ENCODE results near the gene ADAM10.
A peak's percentile ranks its signal among the peaks of the same experiment; 100 is the strongest.

ADAM10 gene

DNA sequence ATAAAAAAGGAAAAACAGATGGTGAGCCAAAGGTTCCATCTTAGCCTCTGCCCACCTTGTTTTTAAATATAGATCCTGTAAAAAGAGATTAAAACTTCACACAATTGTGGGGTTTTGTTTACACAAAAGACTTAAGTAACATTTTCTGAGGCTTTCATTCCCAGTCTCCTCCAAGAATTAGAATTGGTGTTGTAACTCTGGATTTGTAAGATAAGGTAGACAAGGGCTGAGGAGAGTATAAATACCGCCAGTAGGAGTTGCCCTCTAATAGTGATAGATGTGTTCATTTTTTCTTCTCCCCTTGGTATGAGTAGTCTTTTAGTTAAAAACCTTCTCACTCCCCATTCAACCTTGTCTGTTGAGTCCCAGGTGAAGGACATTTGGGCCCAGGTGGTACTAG is 30.0 kb upstream of the ADAM10 start:
- TF ChIP-seq, protein P1, sequence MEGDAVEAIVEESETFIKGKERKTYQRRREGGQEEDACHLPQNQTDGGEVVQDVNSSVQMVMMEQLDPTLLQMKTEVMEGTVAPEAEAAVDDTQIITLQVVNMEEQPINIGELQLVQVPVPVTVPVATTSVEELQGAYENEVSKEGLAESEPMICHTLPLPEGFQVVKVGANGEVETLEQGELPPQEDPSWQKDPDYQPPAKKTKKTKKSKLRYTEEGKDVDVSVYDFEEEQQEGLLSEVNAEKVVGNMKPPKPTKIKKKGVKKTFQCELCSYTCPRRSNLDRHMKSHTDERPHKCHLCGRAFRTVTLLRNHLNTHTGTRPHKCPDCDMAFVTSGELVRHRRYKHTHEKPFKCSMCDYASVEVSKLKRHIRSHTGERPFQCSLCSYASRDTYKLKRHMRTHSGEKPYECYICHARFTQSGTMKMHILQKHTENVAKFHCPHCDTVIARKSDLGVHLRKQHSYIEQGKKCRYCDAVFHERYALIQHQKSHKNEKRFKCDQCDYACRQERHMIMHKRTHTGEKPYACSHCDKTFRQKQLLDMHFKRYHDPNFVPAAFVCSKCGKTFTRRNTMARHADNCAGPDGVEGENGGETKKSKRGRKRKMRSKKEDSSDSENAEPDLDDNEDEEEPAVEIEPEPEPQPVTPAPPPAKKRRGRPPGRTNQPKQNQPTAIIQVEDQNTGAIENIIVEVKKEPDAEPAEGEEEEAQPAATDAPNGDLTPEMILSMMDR (conservative IDR thresholded peaks at IDR 0.05; ENCODE audit: low read depth) = no peak
- CTCF ChIA-PET = interaction anchor here (0.5 kb wide), 1 partner anchor 32 kb away, joined by 4 read pairs; no protein-coding TSS in a partner anchor
- POLR2A ChIA-PET (ENCODE audit: low non-redundant PET) = no interaction called here
- no peak for DNase-seq (ENCODE audit: low spot score)
- H3K27ac ChIP-seq = no peak overlapping the region

- no peak overlapping the region for H3K27ac ChIP-seq
- ChIA-PET POLR2A (ENCODE audit: low non-redundant PET) (no interaction called here), CTCF (interaction anchor here (0.6 kb wide), 1 partner anchor 542 kb away, joined by 4 read pairs; no protein-coding TSS in a partner anchor)
- DNase-seq (ENCODE audit: low spot score) = no peak
- TF ChIP-seq, protein P1 (conservative IDR thresholded peaks at IDR 0.05; ENCODE audit: low read depth) = no peak
Measured at GRCh38 chr15:58777107-58777506, 27.6 kb upstream of the ADAM10 start.

GRCh38 chr15:58775402-58775801 is 25.9 kb upstream of the ADAM10 start:
- no peak for DNase-seq (ENCODE audit: low spot score)
- H3K27ac ChIP-seq = no peak overlapping the region
- ChIA-PET POLR2A (ENCODE audit: low non-redundant PET) (no interaction called here), CTCF (no interaction called here)
- TF ChIP-seq, protein P1 (conservative IDR thresholded peaks at IDR 0.05; ENCODE audit: low read depth) = no peak

GRCh38 chr15:58773024-58773423 is 23.5 kb upstream of the ADAM10 start:
- POLR2A ChIA-PET (ENCODE audit: low non-redundant PET) = no interaction called here
- no peak for DNase-seq (ENCODE audit: low spot score)
- TF ChIP-seq, protein P1 (conservative IDR thresholded peaks at IDR 0.05; ENCODE audit: low read depth) = no peak
- CTCF ChIA-PET = interaction anchor here (1.2 kb wide), 1 partner anchor 51 kb away, joined by 4 read pairs; no protein-coding TSS in a partner anchor
- H3K27ac ChIP-seq = no peak overlapping the region

GRCh38 chr15:58771621-58772250 is 22.2 kb upstream of the ADAM10 start:
- ChIA-PET POLR2A (ENCODE audit: low non-redundant PET) (interaction anchor here (0.7 to 1.5 kb wide), 6 partner anchors 16 to 544 kb away, joined by 3 to 6 read pairs (median 4); partner anchors contain the start of gene ADAM10), CTCF (interaction anchor here (0.7 to 1.3 kb wide), 5 partner anchors 21 to 559 kb away, joined by 3 to 4 read pairs (median 3); no protein-coding TSS in a partner anchor)
- peak; percentile 52 for DNase-seq (ENCODE audit: low spot score)
- H3K27ac ChIP-seq = peak overlapping the region; percentile 96
- TF ChIP-seq, protein P1 (conservative IDR thresholded peaks at IDR 0.05; ENCODE audit: low read depth) = no peak

DNA sequence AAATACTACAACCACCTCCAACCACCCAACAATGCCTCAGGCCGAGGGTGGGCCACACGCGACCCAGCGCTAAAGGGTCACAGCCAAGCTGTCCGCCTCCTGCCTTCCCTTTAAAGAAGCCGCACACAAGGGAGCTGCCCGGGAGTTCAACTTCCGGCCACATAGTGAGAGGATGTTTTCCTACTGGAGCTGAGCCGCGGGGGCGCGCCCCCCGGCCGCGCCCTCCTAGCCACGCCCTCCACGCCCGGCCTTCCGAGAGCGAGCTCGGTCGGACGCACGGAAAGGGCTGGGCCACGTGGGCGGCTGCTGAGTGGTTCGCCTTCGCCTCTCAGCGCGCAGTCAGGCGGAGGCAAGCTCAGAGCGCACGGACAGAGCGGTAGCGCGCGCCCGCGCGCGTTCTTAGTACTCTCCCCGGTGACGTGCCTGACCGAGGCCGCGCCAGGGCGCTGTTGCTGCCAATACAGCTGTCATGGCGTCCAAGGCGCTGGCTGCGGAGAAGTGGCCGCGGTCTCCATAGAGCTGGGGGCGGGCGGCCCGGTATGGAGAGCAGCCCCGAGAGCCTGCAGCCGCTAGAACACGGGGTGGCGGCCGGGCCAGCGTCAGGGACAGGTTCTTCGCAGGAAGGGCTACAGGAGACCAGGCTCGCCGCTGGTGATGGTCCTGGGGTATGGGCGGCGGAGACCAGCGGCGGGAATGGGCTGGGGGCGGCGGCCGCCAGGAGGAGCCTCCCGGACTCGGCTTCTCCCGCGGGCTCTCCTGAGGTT is 21.5 kb upstream of the ADAM10 start, which contains the start of gene MINDY2:
Gene MINDY2 (plus strand): TSS at position 446 of the 764 bp plus-strand sequence. CDS start 94 bp downstream, at position 540.
- peak; percentile 94 for DNase-seq (ENCODE audit: low spot score)
- ChIA-PET CTCF (interaction anchor here (0.6 to 1.4 kb wide), 7 partner anchors 21 to 878 kb away, joined by 3 to 10 read pairs (median 4); no protein-coding TSS in a partner anchor), POLR2A (ENCODE audit: low non-redundant PET) (interaction anchor here (0.9 to 1.5 kb wide), 5 partner anchors 15 to 543 kb away, joined by 3 to 6 read pairs (median 4); partner anchors contain the start of gene ADAM10)
- H3K27ac ChIP-seq = peak within 1 kb of the TSS; percentile 96
- TF ChIP-seq, protein P1 (conservative IDR thresholded peaks at IDR 0.05; ENCODE audit: low read depth) = peak; percentile 32; the same call in 1 of the 2 replicates

All from RWPE1 (cell line).